HT1080 (cell line): ENCODE results near the gene E2F2. TPM values are rescaled to one million over a fixed set of nuclear protein-coding genes. Genes with fewer than 3 reads are reported as not detected.

Source experiments
- DNase-seq: peaks from one replicate; pipeline ENCODE4 v3.0.0-alpha.2; 2015; ENCODE audit warnings: low read depth
- total RNA-seq: library from RNA; depleted of rRNA; stranded (reverse); fragments of >200 nt; shearing (Covaris generic); gene quantifications from 2 replicates; pipeline ENCODE4 v1.2.3, GENCODE V29; 2014

E2F2 gene
- total RNA-seq, 1 experiment from 2014 or later, result 5.6 TPM

- no peak for DNase-seq
Measured at GRCh38 chr1:23563003-23563402, 32.0 kb upstream of the E2F2 start.

GRCh38 chr1:23562137-23562876 is 31.3 kb upstream of the E2F2 start:
- peak; percentile 98 for DNase-seq

- DNase-seq, result no peak
Measured at GRCh38 chr1:23561813-23562100, 30.7 kb upstream of the E2F2 start.

GRCh38 chr1:23561076-23561812 is 30.2 kb upstream of the E2F2 start:
- DNase-seq, result no peak

- no peak for DNase-seq
Measured at GRCh38 chr1:23559985-23560741, 29.1 kb upstream of the E2F2 start.

GRCh38 chr1:23559136-23559984 is 28.3 kb upstream of the E2F2 start, which contains the start of gene ID3:
Gene ID3, minus strand, starts transcription at chr1:23559501. Its CDS starts 75 bp downstream, at chr1:23559426.
- DNase-seq, result peak; percentile 95

- DNase-seq, result no peak
Measured at GRCh38 chr1:23558872-23559135, 27.8 kb upstream of the E2F2 start.

- peak; percentile 84 for DNase-seq
Measured at GRCh38 chr1:23558140-23558871, 27.3 kb upstream of the E2F2 start.

- no peak for DNase-seq
Measured at GRCh38 chr1:23557471-23558124, 26.6 kb upstream of the E2F2 start.

- DNase-seq, result peak; percentile 65
Measured at GRCh38 chr1:23556635-23557470, 25.8 kb upstream of the E2F2 start.

- DNase-seq, result peak; percentile 79
Measured at GRCh38 chr1:23555986-23556634, 25.1 kb upstream of the E2F2 start.

GRCh38 chr1:23555270-23555985 is 24.4 kb upstream of the E2F2 start:
- no peak for DNase-seq

GRCh38 chr1:23554481-23555269 is 23.6 kb upstream of the E2F2 start:
- peak; percentile 78 for DNase-seq

GRCh38 chr1:23554127-23554480 is 23.1 kb upstream of the E2F2 start:
- no peak for DNase-seq

- DNase-seq, result no peak
Measured at GRCh38 chr1:23553231-23554126, 22.4 kb upstream of the E2F2 start.

- DNase-seq, result no peak
Measured at GRCh38 chr1:23551849-23552248, 20.8 kb upstream of the E2F2 start.
